ENCODE results near the gene XYLT1. TPM values are rescaled to one million over a fixed set of nuclear protein-coding genes. Genes with fewer than 3 reads are reported as not detected.

XYLT1 gene
- total and polyA plus RNA-seq, 2 of the 8 experiments (the other 6 are each of a cell fraction or from before 2014, with no cell fraction given), result 6.6 to 25.4 TPM

DNA sequence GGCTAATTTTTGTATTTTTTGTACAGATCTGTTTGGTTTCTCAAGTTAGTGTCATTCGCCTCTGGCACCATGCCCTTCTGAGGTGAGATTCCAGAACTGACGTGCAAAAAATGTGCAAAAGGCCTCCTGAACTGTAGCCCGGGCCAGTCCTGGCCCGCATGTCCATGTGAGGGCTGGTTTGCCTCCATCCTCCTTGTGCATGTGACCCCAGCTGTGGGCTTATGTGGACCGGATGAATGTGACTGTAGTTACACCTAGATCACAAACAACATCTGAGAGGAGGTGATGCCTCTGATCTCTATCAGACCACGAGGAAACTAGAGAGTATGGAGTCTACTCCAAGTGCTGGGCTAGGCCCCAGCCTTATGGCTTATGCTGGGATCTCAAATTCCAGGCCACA is 241.6 kb downstream of the XYLT1 start (continued):
- no peak for TF ChIP-seq ATF2 (IDR thresholded peaks at IDR 0.05; ENCODE audit: low read length)
- no peak for TF ChIP-seq EGR1 (IDR thresholded peaks at IDR 0.05; ENCODE audit: borderline replicate concordance, low read depth, low read length)
- TF ChIP-seq, protein P1, sequence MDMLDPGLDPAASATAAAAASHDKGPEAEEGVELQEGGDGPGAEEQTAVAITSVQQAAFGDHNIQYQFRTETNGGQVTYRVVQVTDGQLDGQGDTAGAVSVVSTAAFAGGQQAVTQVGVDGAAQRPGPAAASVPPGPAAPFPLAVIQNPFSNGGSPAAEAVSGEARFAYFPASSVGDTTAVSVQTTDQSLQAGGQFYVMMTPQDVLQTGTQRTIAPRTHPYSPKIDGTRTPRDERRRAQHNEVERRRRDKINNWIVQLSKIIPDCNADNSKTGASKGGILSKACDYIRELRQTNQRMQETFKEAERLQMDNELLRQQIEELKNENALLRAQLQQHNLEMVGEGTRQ (IDR thresholded peaks at IDR 0.05; ENCODE audit: low read length), result no peak
- no peak for TF ChIP-seq SRF (IDR thresholded peaks at IDR 0.05; ENCODE audit: low read depth, low read length)

Data from H1 (cell line).